ENCODE measurements around the gene NOS2.

NOS2 gene

GRCh38 chr17:27818401-27819105, 18.2 kb upstream of the NOS2 start:
- no peak for DNase-seq

DNA sequence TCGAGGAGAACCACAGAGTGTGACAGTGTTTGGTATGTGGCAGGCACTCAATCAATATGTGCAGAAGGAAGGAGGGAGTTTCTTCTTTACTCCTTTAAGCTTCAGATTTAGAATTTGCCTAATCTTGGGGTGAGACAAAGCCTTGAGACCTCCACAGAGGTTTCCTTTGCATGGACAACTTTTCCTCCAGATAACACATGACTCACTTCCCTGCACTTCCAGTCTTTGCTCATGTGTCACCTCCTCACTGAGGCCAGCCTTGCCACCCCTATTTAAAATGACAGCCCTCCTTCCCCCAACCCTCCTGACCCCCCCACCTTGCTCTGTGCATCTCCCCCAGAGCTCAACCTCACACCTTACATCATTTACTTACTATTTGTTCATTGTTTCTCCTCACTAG, 17.4 kb upstream of the NOS2 start:
- no peak for DNase-seq

- DNase-seq = no peak
These were observed 16.6 kb upstream of the NOS2 start for GRCh38 chr17:27816946-27817345.

DNA sequence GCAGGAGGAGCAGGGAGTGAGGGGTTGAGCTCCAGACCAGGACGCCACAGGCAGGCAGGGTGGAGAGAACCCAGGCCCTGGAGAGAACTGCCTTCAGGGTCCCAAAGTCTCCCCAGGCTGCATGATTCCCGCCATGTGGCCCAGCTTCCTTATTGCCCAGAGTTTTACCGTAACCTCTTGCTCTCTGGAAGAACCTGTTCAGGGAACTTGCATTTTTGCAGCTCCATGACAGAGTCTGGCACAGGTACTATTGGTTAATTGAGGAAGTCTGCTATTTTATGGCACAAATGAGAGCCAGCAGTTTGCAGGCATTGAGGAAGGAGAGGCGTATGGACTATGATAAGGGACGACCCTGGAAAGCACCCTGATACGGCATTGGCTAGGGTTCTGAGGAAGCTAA, 11.6 kb upstream of the NOS2 start:
- no peak for DNase-seq

DNA sequence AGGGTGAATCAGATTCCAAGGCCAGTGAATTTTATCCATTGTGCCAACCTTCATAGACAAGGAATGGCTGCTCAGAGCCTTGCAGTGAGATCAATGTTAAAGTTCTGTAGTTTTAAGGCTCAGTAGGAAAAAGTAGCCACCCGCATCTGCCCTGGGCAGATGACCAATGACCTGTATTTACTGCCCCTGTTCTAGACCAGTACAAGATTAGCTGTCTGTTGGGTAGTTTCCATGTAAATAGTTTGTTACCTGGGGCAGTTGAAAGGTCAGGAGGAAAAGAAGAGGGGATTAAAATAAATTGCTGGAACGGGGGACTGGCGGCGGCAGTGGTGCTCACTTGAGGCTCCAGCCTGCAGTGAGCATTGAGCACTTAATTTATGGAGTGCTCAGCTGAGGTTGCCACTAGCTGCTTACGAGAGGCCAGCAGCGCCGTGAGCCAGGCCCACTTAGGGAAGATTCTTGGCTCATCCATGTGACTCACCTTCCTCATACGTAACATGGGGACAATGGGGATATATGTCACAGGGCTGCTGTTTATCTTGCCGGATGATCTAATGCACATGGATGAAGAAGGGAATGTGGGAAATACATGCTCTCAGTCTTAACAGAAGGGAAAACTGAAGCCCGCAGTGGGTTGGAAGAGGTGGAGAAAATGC, 10.7 kb upstream of the NOS2 start:
- DNase-seq = no peak

DNA sequence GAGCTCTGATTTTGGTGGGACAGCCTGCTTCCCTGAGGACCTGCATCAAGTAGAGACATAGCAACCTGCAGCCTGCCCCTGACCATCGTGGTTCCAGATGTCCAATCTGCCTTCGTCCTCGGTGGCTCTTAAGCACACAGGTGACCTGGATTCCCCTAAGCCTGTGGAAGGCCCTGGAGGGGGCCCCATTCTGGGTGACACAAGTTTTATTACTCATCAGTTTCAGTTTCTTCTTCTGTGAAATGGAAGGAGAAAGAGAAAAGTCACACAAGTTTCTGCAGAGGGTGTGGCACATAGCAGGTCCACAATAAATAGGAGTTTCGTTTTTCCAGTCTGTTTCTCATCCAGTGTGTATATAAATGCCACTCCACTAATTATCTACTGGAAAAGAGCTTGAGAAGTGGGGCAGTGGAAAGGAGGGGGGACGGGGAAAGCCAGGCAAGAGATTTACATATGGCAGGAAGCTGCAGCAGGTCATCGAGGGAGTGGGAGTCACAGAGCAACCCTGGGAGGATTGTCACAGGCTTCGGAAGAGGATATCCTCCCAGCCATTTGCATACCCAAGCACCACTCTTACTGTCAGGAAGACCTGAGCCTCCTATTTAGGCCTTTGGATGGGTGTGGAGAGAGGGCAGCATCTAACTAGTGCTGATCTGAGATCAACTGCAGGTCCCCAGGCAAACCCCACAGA, 10.0 kb upstream of the NOS2 start:
- no peak for DNase-seq

DNA sequence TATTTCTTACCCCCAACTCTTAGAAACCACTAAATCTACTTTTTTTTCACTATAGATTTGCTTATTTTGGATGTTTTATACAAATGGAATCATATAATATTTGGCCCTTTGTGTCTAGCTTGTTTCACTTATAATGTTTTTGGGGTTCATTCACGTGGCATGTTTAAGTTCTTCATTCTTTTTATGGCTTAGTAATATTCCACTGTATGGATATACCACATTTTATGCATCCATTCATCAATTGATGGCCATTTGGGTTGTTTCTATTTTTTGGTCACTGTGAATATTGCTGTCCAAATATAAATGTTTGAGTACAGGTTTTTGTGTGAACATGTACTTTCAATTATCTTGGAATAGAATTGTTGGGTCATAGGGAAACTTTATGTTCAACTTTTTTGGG, 9.2 kb upstream of the NOS2 start:
- no peak for DNase-seq

GRCh38 chr17:27808628-27809027, 8.3 kb upstream of the NOS2 start:
- no peak for DNase-seq

DNA sequence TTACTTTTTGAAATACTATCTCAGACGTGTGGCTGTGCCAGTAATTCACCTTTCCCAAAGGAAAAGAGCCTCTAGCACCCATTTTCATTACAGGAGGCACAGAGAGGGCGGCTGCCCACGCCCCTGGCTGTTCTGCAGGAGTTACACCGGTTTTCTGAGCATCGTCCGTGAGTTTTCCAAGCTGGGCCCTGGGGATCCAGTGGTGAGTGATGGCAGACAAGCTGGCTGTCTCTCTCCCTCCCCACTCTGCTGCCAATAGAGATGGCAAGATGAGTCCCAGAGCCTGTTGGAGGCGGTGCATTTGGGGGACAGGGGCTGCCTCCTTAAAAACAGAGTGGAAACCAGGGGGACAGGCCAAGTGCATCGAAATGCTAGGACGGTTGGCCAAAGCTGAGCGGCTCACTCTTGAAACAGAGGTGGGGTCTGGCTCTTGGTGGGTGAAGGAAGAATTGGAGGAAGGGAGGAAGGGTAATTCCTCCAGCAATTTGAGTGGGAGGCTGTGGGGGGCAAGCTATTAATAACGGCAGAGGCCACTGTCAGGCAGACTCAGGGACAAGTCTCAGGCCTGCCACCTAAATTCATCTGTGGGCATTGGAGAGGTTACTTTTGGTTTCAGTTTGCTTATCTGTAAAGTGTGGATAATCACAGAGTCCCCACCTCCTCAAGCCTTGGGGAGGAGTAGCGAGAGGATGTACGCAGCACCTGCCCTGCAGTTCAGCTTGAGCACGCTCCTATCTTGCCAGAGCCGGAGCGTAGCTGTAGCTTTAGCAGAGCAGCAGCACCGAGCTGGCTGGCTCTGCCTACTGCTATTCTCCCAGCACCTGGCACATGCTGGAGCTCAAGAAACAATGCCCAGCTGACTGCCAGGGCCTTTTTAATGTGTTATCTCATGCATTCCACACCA, 7.5 kb upstream of the NOS2 start:
- DNase-seq = peak; percentile 49

DNA sequence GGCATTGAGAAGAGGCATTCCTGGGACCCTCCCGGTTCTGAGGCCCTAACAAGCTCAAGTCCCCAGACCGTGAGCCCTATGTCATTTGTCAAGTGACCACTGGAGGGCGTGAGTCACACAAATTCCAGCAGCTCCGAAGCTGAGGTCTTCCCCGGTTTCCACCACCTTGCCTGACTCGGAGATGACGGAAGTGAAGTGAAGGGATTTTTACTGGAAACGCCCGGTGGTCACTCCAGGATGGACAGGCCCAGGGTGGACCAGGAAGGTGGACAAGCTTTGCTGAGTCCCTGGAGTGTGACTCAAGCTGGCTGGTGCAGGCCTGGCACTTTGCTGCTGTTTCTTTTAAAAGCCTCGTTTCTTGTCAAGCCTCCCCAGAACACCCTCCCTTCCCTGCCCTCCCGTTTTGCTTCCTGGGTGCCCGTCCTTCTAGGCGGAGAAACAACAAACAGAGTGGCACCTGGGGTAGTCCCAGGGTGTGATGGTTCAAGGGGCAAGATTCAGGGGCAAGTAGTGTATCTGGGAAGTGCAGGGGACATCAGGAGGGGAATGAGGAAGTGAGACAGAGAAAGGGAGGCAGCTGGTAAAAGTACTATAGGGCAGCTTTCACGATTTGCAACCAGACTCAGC, 5.3 kb upstream of the NOS2 start:
- DNase-seq = peak; percentile 68

DNA sequence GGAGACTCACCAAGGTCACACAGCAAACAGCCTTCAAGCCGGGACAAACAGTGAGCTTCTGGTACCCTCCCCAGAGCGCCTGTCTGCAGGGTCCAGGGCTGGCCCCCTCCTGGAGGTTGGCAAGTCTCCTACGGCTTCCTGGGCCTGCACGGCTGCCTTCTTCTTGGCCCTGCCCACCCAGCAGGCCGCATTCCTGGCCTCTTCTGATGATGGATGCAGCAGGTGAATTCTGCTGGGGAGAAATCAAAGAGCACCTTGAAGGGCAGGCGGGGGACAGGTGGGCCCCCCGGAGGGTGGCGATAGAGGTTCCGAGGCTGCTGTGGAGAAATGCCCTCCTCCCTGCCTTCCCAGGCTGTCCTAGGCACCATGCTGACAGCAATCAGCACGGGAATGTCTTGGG, 3.8 kb upstream of the NOS2 start:
- no peak for DNase-seq

GRCh38 chr17:27802962-27803680, 2.8 kb upstream of the NOS2 start:
- DNase-seq = no peak

DNA sequence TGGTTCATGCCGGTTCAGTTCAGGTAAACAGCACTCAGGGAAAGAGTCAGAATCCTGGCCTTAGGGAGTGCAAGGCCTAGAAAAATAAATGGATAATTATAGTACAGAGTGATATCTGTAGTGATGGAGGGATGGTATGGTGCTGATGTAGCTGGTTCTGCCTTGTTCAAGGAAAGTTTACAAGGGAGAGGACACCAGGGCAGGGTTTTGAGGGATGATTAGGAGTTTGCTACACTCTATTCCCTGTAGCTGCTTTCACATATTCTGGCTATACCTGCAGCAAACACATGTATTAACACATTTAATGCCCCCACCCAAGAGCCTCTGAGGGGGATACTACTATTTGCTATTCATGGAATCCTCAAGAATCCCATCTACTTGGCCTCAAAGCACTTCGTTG, 1.7 kb upstream of the NOS2 start:
- no peak for DNase-seq

DNA sequence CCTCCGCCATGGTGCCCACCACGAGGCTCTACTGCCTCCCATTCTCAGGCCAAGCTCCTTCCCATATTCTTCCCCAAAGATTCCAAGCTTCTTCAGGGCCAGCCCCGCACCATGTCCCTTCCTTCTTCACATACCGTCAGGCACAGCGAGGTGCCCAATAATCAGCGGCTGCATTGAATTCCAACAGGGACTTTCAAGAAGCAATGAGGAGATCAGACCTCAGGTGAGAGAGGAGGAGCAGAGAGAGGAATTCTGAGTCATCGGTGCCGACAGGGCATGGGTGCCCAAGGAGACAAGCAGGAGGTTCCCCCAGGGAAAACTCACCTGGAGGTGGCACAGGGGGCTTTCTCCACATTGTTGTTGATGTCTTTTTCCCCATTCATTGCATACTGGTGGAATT, 2.0 kb downstream of the NOS2 start:
- no peak for DNase-seq

- no peak for DNase-seq
These were observed 2.8 kb downstream of the NOS2 start for GRCh38 chr17:27797390-27798091.

DNA sequence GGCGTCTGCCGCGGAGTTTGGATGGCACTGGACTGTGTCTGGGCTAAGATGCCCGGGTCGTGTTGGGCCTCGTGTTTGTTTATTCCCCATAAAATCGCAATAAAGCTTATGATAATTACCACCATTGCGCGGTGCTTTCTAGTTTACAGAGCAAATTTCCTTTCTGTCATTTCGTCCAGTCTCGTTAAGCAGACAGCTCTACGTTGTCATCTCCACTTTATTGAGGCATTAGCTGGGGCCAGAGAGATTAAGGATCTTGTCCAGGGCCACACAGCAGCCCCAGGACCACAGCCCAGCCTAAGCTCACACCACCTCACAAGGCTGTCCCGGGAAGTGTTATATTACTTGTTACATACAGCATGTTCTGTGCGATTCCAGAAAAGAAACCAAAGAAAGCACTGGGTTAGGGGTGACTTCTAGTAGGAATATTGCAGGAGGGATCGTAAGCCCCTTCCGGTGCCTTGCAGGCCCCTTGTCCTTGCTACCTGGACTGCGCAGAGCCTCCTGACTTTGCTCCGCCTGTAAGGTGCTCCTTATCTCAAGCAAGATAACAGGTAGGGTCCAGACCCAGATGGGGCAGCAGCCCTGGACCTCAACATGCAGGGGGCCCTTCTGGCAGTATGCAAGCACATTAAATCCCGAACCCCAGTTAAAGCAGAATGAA, 6.3 kb downstream of the NOS2 start:
- no peak for DNase-seq

DNA sequence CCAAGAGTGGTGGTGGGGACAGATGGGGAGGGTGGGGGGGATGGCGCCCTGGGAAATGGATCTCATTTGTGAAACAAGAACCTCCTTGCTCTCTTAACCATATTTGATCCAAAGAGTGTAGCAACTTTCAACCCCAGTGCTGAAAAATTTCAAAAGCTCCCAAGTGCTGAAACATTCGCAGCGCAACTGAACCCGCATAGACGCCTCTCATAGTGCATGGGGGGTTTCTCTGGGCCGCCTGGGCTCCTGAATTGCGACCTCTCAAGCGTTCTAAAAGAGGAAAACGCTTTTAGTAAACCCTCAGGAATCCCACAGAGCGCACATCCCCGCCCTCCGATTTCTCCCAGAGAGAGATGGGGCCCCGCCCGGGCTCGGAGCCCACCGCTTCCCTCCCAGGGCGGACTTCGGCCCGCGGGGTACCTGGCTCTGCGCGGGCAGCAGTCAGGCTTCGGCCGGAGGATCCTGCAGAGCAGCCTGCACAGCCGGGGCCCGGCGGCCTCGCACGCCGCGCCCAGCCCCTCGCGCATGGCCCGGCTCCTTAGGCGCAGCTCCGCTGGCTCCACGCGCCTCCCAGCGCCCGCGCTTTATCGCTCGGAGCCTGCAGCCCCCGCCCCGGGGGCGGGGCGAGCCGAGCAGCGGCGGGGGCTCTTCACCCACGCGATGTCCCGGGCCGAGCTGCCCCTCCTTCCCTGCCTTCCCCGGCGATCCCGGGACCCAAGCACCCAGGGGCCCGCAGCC, 7.0 kb downstream of the NOS2 start:
- DNase-seq = no peak

GRCh38 chr17:27792095-27792494, 8.2 kb downstream of the NOS2 start:
- DNase-seq = no peak

- no peak for DNase-seq
These were observed 11.4 kb downstream of the NOS2 start for GRCh38 chr17:27788919-27789318.

Measured in activated CD4-positive, alpha-beta T cell treated with anti-CD3 and anti-CD28 coated beads for 1 hour (primary cell).